ENCODE results near the gene FAXC. TPM values are rescaled to one million over a fixed set of nuclear protein-coding genes. Genes with fewer than 3 reads are reported as not detected.

Gene FAXC
- total RNA-seq, 1 experiment from 2014 or later: 1.5 TPM

GRCh38 chr6:99282479-99283062 is 66.9 kb downstream of the FAXC start:
- intact Hi-C loops (cut with micrococcal nuclease; ENCODE audit: unreplicated experiment): no loop called here
- BruUV-seq (replicated peaks): no TSS peak
- Mint-ChIP-seq H3K4me1 (ENCODE audit: low read depth, unreplicated experiment) (no peaks in the 10 kb centered on the region), H3K36me3 (ENCODE audit: insufficient read depth, unreplicated experiment) (no peaks in the 10 kb centered on the region), H3K4me3 (ENCODE audit: low read depth, unreplicated experiment) (no peak overlapping the region), H3K27ac (ENCODE audit: unreplicated experiment) (no peak overlapping the region), H3K9me3 (ENCODE audit: low read depth, unreplicated experiment) (no peaks in the 10 kb centered on the region), H3K27me3 (ENCODE audit: unreplicated experiment) (peaks cover 22% of the 10 kb centered on the region)
- CTCF ChIA-PET: no interaction called here
- no peak for DNase-seq
- TF ChIP-seq CTCF (IDR thresholded peaks at IDR 0.05; ENCODE audit: unreplicated experiment): no peak

GRCh38 chr6:99276747-99277146 is 72.7 kb downstream of the FAXC start:
- Mint-ChIP-seq H3K9me3 (ENCODE audit: low read depth, unreplicated experiment) (no peaks in the 10 kb centered on the region), H3K27ac (ENCODE audit: unreplicated experiment) (no peak overlapping the region), H3K4me3 (ENCODE audit: low read depth, unreplicated experiment) (no peak overlapping the region), H3K27me3 (ENCODE audit: unreplicated experiment) (peaks cover 25% of the 10 kb centered on the region), H3K4me1 (ENCODE audit: low read depth, unreplicated experiment) (no peaks in the 10 kb centered on the region), H3K36me3 (ENCODE audit: insufficient read depth, unreplicated experiment) (no peaks in the 10 kb centered on the region)
- no peak for DNase-seq
- no TSS peak for BruUV-seq (replicated peaks)
- no peak for TF ChIP-seq CTCF (IDR thresholded peaks at IDR 0.05; ENCODE audit: unreplicated experiment)
- intact Hi-C loops (cut with micrococcal nuclease; ENCODE audit: unreplicated experiment): no loop called here
- CTCF ChIA-PET: no interaction called here

- H3K9me3 Mint-ChIP-seq (ENCODE audit: low read depth, unreplicated experiment): no peaks in the 10 kb centered on the region
- DNase-seq: no peak
- H3K36me3 Mint-ChIP-seq (ENCODE audit: insufficient read depth, unreplicated experiment): no peaks in the 10 kb centered on the region
- CTCF ChIA-PET: no interaction called here
- H3K4me3 Mint-ChIP-seq (ENCODE audit: low read depth, unreplicated experiment): no peak overlapping the region
- intact Hi-C loops (cut with micrococcal nuclease; ENCODE audit: unreplicated experiment): no loop called here
- no peaks in the 10 kb centered on the region for H3K4me1 Mint-ChIP-seq (ENCODE audit: low read depth, unreplicated experiment)
- no peak for TF ChIP-seq CTCF (IDR thresholded peaks at IDR 0.05; ENCODE audit: unreplicated experiment)
- H3K27me3 Mint-ChIP-seq (ENCODE audit: unreplicated experiment): peaks cover 28% of the 10 kb centered on the region
- no peak overlapping the region for H3K27ac Mint-ChIP-seq (ENCODE audit: unreplicated experiment)
- no TSS peak for BruUV-seq (replicated peaks)
Measured at GRCh38 chr6:99270826-99271225, 78.6 kb downstream of the FAXC start.

- no TSS peak for BruUV-seq (replicated peaks)
- CTCF ChIA-PET: no interaction called here
- Mint-ChIP-seq H3K4me3 (ENCODE audit: low read depth, unreplicated experiment) (no peak overlapping the region), H3K9me3 (ENCODE audit: low read depth, unreplicated experiment) (no peaks in the 10 kb centered on the region), H3K4me1 (ENCODE audit: low read depth, unreplicated experiment) (no peaks in the 10 kb centered on the region), H3K27ac (ENCODE audit: unreplicated experiment) (no peak overlapping the region), H3K36me3 (ENCODE audit: insufficient read depth, unreplicated experiment) (no peaks in the 10 kb centered on the region), H3K27me3 (ENCODE audit: unreplicated experiment) (peaks cover 28% of the 10 kb centered on the region)
- intact Hi-C loops (cut with micrococcal nuclease; ENCODE audit: unreplicated experiment): no loop called here
- no peak for DNase-seq
- no peak for TF ChIP-seq CTCF (IDR thresholded peaks at IDR 0.05; ENCODE audit: unreplicated experiment)
Measured at GRCh38 chr6:99270030-99270429, 79.4 kb downstream of the FAXC start.

Data from Calu3 (cell line).